Endometrium (tissue), 2 donors: ENCODE data around the gene PDCL2.
"Not testable (repeated sequence)": the region's sequence is repeated elsewhere in the genome, so short reads cannot be mapped to it uniquely, and the experiment has no call there.

Experiments
- FAIRE-seq: peaks from 2 replicates; lab custom pipeline; 2012; peaks lifted over from hg19 to GRCh38; lab: Jason Lieb, UNC
- donor health status: control.
- donor health status: control.

PDCL2 gene

GRCh38 chr4:55592014-55592413, at the start of gene PDCL2:
TSS of gene PDCL2 (minus strand) at chr4:55592245. CDS start at chr4:55592109, 136 bp downstream.
- FAIRE-seq, result no peak

GRCh38 chr4:55637272-55637820, 45.3 kb upstream of the PDCL2 start:
- no peak for FAIRE-seq

- FAIRE-seq, result no peak
Observed at GRCh38 chr4:55636656-55636999, 44.6 kb upstream of the PDCL2 start.

GRCh38 chr4:55635741-55636655, 44.0 kb upstream of the PDCL2 start, which contains the start of gene NMU:
TSS of gene NMU (minus strand) at chr4:55636298. CDS start at chr4:55636192, 106 bp downstream.
- no peak for FAIRE-seq

- FAIRE-seq, result no peak
Observed at GRCh38 chr4:55635282-55635681, 43.2 kb upstream of the PDCL2 start.

- FAIRE-seq, result no peak
Observed at GRCh38 chr4:55634417-55635128, 42.5 kb upstream of the PDCL2 start.

GRCh38 chr4:55633903-55634302, 41.9 kb upstream of the PDCL2 start:
- FAIRE-seq, result no peak

- no peak for FAIRE-seq
Observed at GRCh38 chr4:55625835-55626234, 33.8 kb upstream of the PDCL2 start.

GRCh38 chr4:55624063-55624462, 32.0 kb upstream of the PDCL2 start:
- not testable (repeated sequence) for FAIRE-seq

GRCh38 chr4:55618546-55619143, 26.6 kb upstream of the PDCL2 start:
- FAIRE-seq, result no peak

GRCh38 chr4:55617587-55618197, 25.6 kb upstream of the PDCL2 start:
- FAIRE-seq, result no peak

GRCh38 chr4:55615008-55615407, 23.0 kb upstream of the PDCL2 start:
- FAIRE-seq, result no peak

- no peak for FAIRE-seq
Observed at GRCh38 chr4:55613621-55614020, 21.6 kb upstream of the PDCL2 start.

- no peak for FAIRE-seq
Observed at GRCh38 chr4:55612341-55612740, 20.3 kb upstream of the PDCL2 start.

- FAIRE-seq, result no peak
Observed at GRCh38 chr4:55611358-55612059, 19.5 kb upstream of the PDCL2 start.

- FAIRE-seq, result no peak
Observed at GRCh38 chr4:55610381-55610780, 18.3 kb upstream of the PDCL2 start.

GRCh38 chr4:55609393-55609866, 17.4 kb upstream of the PDCL2 start:
- FAIRE-seq, result no peak

GRCh38 chr4:55608591-55608990, 16.5 kb upstream of the PDCL2 start:
- no peak for FAIRE-seq

GRCh38 chr4:55604996-55605395, 13.0 kb upstream of the PDCL2 start:
- no peak for FAIRE-seq

- FAIRE-seq, result no peak
Observed at GRCh38 chr4:55600640-55601039, 8.6 kb upstream of the PDCL2 start.

- FAIRE-seq, result no peak
Observed at GRCh38 chr4:55598641-55599040, 6.6 kb upstream of the PDCL2 start.
